Fibroblast of lung (primary cell): ENCODE measurements around the gene PLCG1.

Experiments
- EZH2 ChIP-seq: IDR thresholded peaks from 2 replicates; pipeline ENCODE4 v1.5.1; 2012; ENCODE audit warnings: low read length, control low read depth, mild to moderate bottlenecking; ENCODE audit errors: missing control alignments
- TF ChIP-seq, protein P1 (sequence below), 2 donors: IDR thresholded peaks in 1 of 2; conservative IDR thresholded peaks in 1 of 2; 1 replicate in 1 of 2; 2 replicates in 1 of 2; pipeline ENCODE4 v1.5.1; 2011 to 2012; ENCODE audit warnings: low read length in 2 of 2, control low read depth in 1 of 2, inconsistent platforms in 1 of 2, low read depth in 1 of 2, mild to moderate bottlenecking in 1 of 2

DNA sequence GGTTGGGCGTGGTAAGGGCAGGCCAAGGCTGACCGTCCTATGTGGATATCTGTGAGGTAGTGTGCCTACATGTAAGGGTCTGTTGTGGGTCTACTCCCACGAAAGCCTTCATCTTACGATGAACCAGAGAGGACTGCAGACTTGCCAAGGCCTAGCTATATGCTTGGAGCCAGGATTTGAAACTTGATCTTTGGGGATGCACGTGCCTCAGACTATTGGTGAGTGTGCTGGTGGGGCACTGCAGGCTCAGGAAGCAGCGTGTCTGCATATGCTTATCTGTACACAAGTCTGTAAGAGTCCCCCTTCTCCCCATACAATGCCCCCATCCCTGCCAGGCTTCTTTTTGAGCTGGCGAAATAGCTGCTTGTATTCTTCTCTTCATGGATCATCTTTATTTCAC, 17.9 kb downstream of the PLCG1 start:
- TF ChIP-seq, protein P1, sequence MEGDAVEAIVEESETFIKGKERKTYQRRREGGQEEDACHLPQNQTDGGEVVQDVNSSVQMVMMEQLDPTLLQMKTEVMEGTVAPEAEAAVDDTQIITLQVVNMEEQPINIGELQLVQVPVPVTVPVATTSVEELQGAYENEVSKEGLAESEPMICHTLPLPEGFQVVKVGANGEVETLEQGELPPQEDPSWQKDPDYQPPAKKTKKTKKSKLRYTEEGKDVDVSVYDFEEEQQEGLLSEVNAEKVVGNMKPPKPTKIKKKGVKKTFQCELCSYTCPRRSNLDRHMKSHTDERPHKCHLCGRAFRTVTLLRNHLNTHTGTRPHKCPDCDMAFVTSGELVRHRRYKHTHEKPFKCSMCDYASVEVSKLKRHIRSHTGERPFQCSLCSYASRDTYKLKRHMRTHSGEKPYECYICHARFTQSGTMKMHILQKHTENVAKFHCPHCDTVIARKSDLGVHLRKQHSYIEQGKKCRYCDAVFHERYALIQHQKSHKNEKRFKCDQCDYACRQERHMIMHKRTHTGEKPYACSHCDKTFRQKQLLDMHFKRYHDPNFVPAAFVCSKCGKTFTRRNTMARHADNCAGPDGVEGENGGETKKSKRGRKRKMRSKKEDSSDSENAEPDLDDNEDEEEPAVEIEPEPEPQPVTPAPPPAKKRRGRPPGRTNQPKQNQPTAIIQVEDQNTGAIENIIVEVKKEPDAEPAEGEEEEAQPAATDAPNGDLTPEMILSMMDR (conservative IDR thresholded peaks at IDR 0.05 in 1 of 2, IDR thresholded peaks at IDR 0.05 in 1 of 2; ENCODE audit: low read depth in 1 of 2, low read length in 2 of 2): no peak
- TF ChIP-seq EZH2: no peak
